Activated CD4-positive, alpha-beta T cell treated with anti-CD3 and anti-CD28 coated beads for 36 hours (primary cell): ENCODE measurements around the gene HAUS5. TPM values are rescaled to one million over a fixed set of nuclear protein-coding genes. Genes with fewer than 3 reads are reported as not detected.
A peak's percentile ranks its signal among the peaks of the same experiment; 100 is the strongest.

Experiments
- ATAC-seq: fragments of 200-7000 bp; cut with Tn5 transposase; one replicate; pipeline ENCODE4 v1.10.0; 2021; ENCODE audit warnings: mild to moderate bottlenecking, moderate library complexity
- CTCF ChIA-PET: fragments of 350-600 bp; sonication (Branson Sonifier 250); formaldehyde crosslinking; loops from one replicate; lab custom pipeline; 2021; ENCODE audit warnings: antibody characterized with exemption; lab: Charles Lee
- POLR2A ChIA-PET: fragments of 350-600 bp; sonication (Branson Sonifier 250); formaldehyde crosslinking; loops from one replicate; lab custom pipeline; 2021; ENCODE audit warnings: antibody characterized with exemption, inconsistent platforms; lab: Charles Lee
- DNase-seq: peaks from one replicate; pipeline ENCODE4 v3.0.0-alpha.2; 2020
- H3K27ac Mint-ChIP-seq: one replicate; pipeline ENCODE4 v1.8.0; 2021; ENCODE audit warnings: mixed read lengths
- H3K27me3 Mint-ChIP-seq: one replicate; pipeline ENCODE4 v1.8.0; 2021; ENCODE audit warnings: mixed read lengths
- H3K36me3 Mint-ChIP-seq: one replicate; pipeline ENCODE4 v1.8.0; 2021; ENCODE audit warnings: low read depth, mixed read lengths
- H3K4me1 Mint-ChIP-seq: one replicate; pipeline ENCODE4 v1.8.0; 2021; ENCODE audit warnings: mixed read lengths
- H3K4me3 Mint-ChIP-seq: one replicate; pipeline ENCODE4 v1.8.0; 2021; ENCODE audit warnings: mild to moderate bottlenecking, moderate library complexity, mixed read lengths
- H3K9me3 Mint-ChIP-seq: one replicate; pipeline ENCODE4 v1.8.0; 2021; ENCODE audit warnings: low read depth, mixed read lengths
- intact Hi-C, 2 experiments: fragments of 100-400 bp; cut with DNase I in 1 of 2; cut with micrococcal nuclease in 1 of 2; formaldehyde crosslinking; loops; one replicate each; pipeline versions ENCODE4 v1.14.2 to v1.15.1; 2022 to 2024; cut with DNase I, micrococcal nuclease
- total RNA-seq, 2 experiments: library from RNA; stranded (reverse); gene quantifications; one replicate each; pipeline ENCODE4 v1.2.3, GENCODE V29; 2021

HAUS5 gene
- total RNA-seq, 2 experiments from 2014 or later: 39.7 to 41.0 TPM

GRCh38 chr19:35671818-35672217 lies 59.3 kb downstream of the HAUS5 start:
- H3K27me3 Mint-ChIP-seq: peaks cover 25% of the 10 kb centered on the region
- H3K9me3 Mint-ChIP-seq: no peaks in the 10 kb centered on the region
- DNase-seq (no peak), ATAC-seq (no peak)
- H3K36me3 Mint-ChIP-seq: no peaks in the 10 kb centered on the region
- H3K4me3 Mint-ChIP-seq: no peak overlapping the region
- peaks cover 9% of the 10 kb centered on the region for H3K4me1 Mint-ChIP-seq
- ChIA-PET CTCF (interaction anchor here (0.8 kb wide), 1 partner anchor 23 kb away, joined by 3 read pairs; no protein-coding TSS in a partner anchor), POLR2A (interaction anchor here (0.7 kb wide), 1 partner anchor 15 kb away, joined by 3 read pairs; no protein-coding TSS in a partner anchor)
- intact Hi-C loops: loop anchor here in 1 of 2 experiments (2.0 kb wide), 1 partner anchor 59 kb away; the partner anchor contains the start of gene HAUS5
- no peak overlapping the region for H3K27ac Mint-ChIP-seq

DNA sequence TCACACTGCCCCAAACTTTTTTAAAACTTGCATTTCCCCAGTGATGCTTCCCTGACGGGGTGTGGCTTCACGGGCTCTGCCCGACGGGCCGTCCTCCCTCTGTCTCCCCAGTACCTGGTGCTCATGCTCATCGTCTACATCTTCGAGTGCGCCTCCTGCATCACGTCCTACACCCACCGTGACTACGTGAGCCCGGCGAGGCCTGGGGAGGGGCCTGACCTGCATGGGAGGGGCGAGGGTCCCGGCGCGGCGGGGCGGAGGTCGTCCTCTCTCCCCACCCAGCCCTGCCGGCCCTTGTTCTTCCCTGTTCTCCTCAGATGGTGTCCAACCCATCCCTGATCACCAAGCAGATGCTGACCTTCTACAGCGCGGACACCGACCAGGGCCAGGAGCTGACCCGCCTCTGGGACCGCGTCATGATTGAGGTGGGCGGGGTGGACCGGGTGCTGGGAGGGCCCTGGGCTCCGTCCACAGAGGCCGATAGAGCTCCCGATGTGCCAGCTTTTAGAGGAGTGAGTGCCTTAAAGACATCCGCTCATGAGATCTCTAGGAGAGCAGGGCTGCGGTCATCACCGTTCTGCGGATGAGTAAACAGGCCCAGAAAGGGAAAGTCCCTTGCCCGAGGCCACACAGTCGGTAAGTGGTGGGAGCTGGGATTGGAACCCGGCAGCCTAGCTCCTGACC lies 60.7 kb downstream of the HAUS5 start:
- DNase-seq (peak; percentile 83), ATAC-seq (peak; percentile 90)
- no peaks in the 10 kb centered on the region for H3K9me3 Mint-ChIP-seq
- peaks cover 9% of the 10 kb centered on the region for H3K4me1 Mint-ChIP-seq
- no peaks in the 10 kb centered on the region for H3K36me3 Mint-ChIP-seq
- intact Hi-C loops: loop anchor here in 1 of 2 experiments (1.0 to 2.0 kb wide), 2 partner anchors 44 to 60 kb away; partner anchors contain the start of gene HAUS5
- peak overlapping the region; percentile 71 for H3K4me3 Mint-ChIP-seq
- no peak overlapping the region for H3K27ac Mint-ChIP-seq
- CTCF ChIA-PET: interaction anchor here (0.5 to 1.2 kb wide), 3 partner anchors 16 to 235 kb away, joined by 3 read pairs; no protein-coding TSS in a partner anchor
- peaks cover 25% of the 10 kb centered on the region for H3K27me3 Mint-ChIP-seq
- POLR2A ChIA-PET: interaction anchor here (0.6 kb wide), 1 partner anchor 45 kb away, joined by 3 read pairs; no protein-coding TSS in a partner anchor

Other genes starting within 250 kb of the HAUS5 start
- gene GPR42, start 241.7 kb upstream of the HAUS5 start, total RNA-seq: 1 to 10 TPM in 1 of 2 experiments, under 1 TPM in 1; 0.54 to 1.1 TPM
- gene FFAR2, start 164.5 kb upstream of the HAUS5 start, total RNA-seq: not detected
- not detected for gene KRTDAP, start 122.3 kb upstream of the HAUS5 start, total RNA-seq
- gene DMKN, start 99.1 kb upstream of the HAUS5 start, total RNA-seq: 1 to 10 TPM; 1.1 to 1.3 TPM
- not detected for gene SBSN, start 84.4 kb upstream of the HAUS5 start, total RNA-seq
- gene GAPDHS, start 79.3 kb upstream of the HAUS5 start, total RNA-seq: not detected
- gene TMEM147, start 67.1 kb upstream of the HAUS5 start, total RNA-seq: 10 to 100 TPM; 73.1 to 73.8 TPM
- gene ATP4A, start 49.1 kb upstream of the HAUS5 start, total RNA-seq: not detected
- gene PMIS2, start 26.6 kb upstream of the HAUS5 start, total RNA-seq: not detected
- 10 to 100 TPM; 87.5 to 94.4 TPM for gene RBM42, start 16.3 kb downstream of the HAUS5 start, total RNA-seq
- gene ETV2, start 29.0 kb downstream of the HAUS5 start, total RNA-seq: 1 to 10 TPM in 1 of 2 experiments, under 1 TPM in 1; 0.37 to 1.1 TPM
- gene COX6B1, start 35.6 kb downstream of the HAUS5 start, total RNA-seq: 100 to 1,000 TPM; 385 to 437 TPM
- 1 to 10 TPM; 1.2 to 1.8 TPM for gene UPK1A, start 53.8 kb downstream of the HAUS5 start, total RNA-seq
- gene ZBTB32, start 91.8 kb downstream of the HAUS5 start, total RNA-seq: 100 to 1,000 TPM; 232 to 265 TPM
- gene KMT2B, start 105.3 kb downstream of the HAUS5 start, total RNA-seq: 10 to 100 TPM; 48.6 to 49.4 TPM
- gene IGFLR1, start 129.7 kb downstream of the HAUS5 start, total RNA-seq: 10 to 100 TPM; 71.4 to 80.2 TPM
- 10 to 100 TPM; 31.6 to 37.5 TPM for gene U2AF1L4, start 132.7 kb downstream of the HAUS5 start, total RNA-seq
- 10 to 100 TPM; 36.0 to 37.9 TPM for gene PSENEN, start 132.9 kb downstream of the HAUS5 start, total RNA-seq
- gene LIN37, start 135.8 kb downstream of the HAUS5 start, total RNA-seq: 10 to 100 TPM in 1 of 2 experiments, 1 to 10 TPM in 1; 8.4 to 12.7 TPM
- gene HSPB6, start 144.3 kb downstream of the HAUS5 start, total RNA-seq: under 1 TPM; 0.53 to 0.93 TPM
- 10 to 100 TPM; 39.8 to 62.8 TPM for gene PROSER3, start 145.4 kb downstream of the HAUS5 start, total RNA-seq
- gene ARHGAP33, start 162.8 kb downstream of the HAUS5 start, total RNA-seq: 10 to 100 TPM; 27.8 to 35.2 TPM
- gene PRODH2, start 200.1 kb downstream of the HAUS5 start, total RNA-seq: not detected
- gene NPHS1, start 239.8 kb downstream of the HAUS5 start, total RNA-seq: not detected
- under 1 TPM; 0.93 to 0.98 TPM for gene KIRREL2, start 244.2 kb downstream of the HAUS5 start, total RNA-seq